ENCODE measurements around the gene OXNAD1.

OXNAD1 gene

DNA sequence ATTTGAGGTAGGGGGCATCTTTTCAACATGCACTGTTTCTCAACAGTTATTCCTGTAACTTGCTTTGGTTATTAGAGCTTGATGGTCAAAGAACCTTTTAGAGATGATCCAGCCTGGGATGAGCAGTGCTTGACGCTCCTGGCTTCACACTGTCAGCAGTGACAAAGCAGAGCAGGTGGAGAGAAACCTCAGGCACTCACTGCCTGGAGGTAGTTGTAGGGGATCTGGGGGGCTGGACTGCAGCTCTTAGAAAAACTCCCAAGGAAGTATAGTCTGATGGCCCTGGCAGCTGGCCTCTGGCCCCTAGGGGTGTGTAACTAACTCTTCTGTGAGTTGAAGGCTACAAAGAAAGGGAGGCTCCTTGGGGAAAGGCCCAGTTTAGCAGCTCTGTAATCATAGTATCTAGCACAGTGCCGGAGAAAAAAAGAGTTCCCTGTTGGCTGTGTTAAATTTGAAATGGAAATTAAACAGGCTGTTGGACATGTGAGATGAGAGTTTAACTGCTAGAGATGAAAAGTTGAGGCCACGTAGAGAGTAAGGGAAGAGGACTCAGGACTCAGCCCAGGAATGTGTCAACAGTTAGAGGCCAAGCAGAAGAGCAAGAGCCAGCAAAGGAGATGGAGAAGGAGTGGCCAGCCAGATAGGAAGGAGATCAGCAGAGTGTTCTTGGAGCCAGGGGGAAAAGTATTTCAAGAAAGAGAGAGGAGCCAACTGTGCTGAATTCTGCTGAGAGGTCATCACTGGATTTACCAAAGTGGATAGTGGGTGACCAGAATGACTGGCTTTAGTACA lies 14.2 kb downstream of the OXNAD1 start:
- H3K36me3 ChIP-seq = peaks cover 29 to 81% (median 57%) of the 10 kb centered on the region in 11 experiments
- TF ChIP-seq Cebpa-rat (IDR thresholded peaks at IDR 0.05) = no peak
- H3K4me2 ChIP-seq = 0 out of 22 replicates have a peak overlapping the region, but pooled peaks of 1 of the 11 experiments have one; percentile 10
- H3K4me3 ChIP-seq = no peak overlapping the region
- no peaks in the 10 kb centered on the region for H3K27me3 ChIP-seq
- no peaks in the 10 kb centered on the region for H3K9me3 ChIP-seq (replicated peaks in 1 of 11)
- H3K9ac ChIP-seq = no peak overlapping the region
- peaks cover 0 to 5% (median 0%) of the 10 kb centered on the region in 10 experiments; a peak in 2 of 20 replicates for H3K4me1 ChIP-seq
- H4K20me1 ChIP-seq = 0 out of 22 replicates have a peak, but pooled peaks cover 0 to 8% (median 0%) of the 10 kb centered on the region in 11 experiments
- H3K27ac ChIP-seq = no peak overlapping the region

DNA sequence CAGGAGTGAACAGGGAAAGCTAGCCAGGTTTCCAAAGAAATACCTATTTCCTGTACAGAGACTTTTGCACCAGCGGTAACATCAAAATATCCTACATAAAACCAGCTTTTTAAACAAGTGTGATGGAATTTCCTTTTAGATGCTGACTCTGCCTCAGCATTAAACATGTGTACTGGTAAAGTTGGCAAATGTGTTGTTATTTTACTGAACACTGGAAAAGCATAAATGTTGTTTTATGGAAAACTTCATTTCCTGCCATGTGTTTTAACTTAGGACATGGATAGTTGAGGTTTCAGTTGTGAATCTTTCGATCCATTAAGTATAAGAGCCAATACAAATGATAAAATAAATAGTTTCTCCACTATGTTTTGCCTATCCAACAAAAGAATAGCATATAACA lies 15.7 kb downstream of the OXNAD1 start:
- H3K27me3 ChIP-seq = no peaks in the 10 kb centered on the region
- peaks cover 29 to 71% (median 48%) of the 10 kb centered on the region in 11 experiments for H3K36me3 ChIP-seq
- H3K9me3 ChIP-seq (replicated peaks in 1 of 11) = no peaks in the 10 kb centered on the region
- H3K4me3 ChIP-seq = no peak overlapping the region
- no peak overlapping the region for H3K9ac ChIP-seq
- H3K4me2 ChIP-seq = no peak overlapping the region
- H4K20me1 ChIP-seq = 0 out of 22 replicates have a peak, but pooled peaks cover 0 to 8% (median 0%) of the 10 kb centered on the region in 11 experiments
- H3K27ac ChIP-seq = no peak overlapping the region
- TF ChIP-seq Cebpa-rat (IDR thresholded peaks at IDR 0.05) = no peak
- H3K4me1 ChIP-seq = peaks cover 0 to 5% (median 0%) of the 10 kb centered on the region in 10 experiments; a peak in 3 of 20 replicates

DNA sequence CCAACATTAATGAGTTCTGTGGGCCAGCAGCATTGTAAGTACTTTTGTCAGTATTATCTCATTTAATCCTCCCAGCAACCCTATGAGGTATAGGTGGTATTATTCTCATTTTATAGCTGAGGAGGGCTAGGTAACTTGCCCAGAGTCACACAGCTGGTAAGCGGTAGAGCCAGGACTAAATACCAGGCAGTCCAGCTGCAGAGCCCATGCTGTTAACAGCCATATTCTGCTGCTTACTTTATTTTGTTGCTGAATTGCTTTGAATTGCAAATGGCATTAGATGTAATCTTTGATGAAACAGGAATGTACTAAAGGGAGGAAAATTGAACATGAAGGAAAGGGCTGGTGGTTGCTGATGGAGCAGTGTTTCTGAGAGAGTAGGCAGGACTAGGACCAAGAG lies 19.6 kb downstream of the OXNAD1 start:
- H3K4me3 ChIP-seq = no peak overlapping the region
- no peak overlapping the region for H3K27ac ChIP-seq
- TF ChIP-seq Cebpa-rat (IDR thresholded peaks at IDR 0.05) = no peak
- H3K4me1 ChIP-seq = peaks cover 21 to 40% (median 35%) of the 10 kb centered on the region in 10 experiments
- H3K9ac ChIP-seq = no peak overlapping the region
- no peak overlapping the region for H3K4me2 ChIP-seq
- H3K9me3 ChIP-seq (replicated peaks in 1 of 11) = no peaks in the 10 kb centered on the region
- H3K36me3 ChIP-seq = peaks cover 19 to 72% (median 40%) of the 10 kb centered on the region in 11 experiments; a peak in 20 of 22 replicates
- no peaks in the 10 kb centered on the region for H3K27me3 ChIP-seq
- H4K20me1 ChIP-seq = peaks cover 0 to 9% (median 0%) of the 10 kb centered on the region in 11 experiments; a peak in 4 of 22 replicates

GRCh38 chr3:16286161-16286560 lies 21.1 kb downstream of the OXNAD1 start:
- Histone ChIP-seq H3K4me3 (no peak overlapping the region), H3K27me3 (no peaks in the 10 kb centered on the region), H3K9me3 (replicated peaks in 1 of 11) (no peaks in the 10 kb centered on the region), H3K36me3 (peaks cover 19 to 68% (median 40%) of the 10 kb centered on the region in 11 experiments; a peak in 20 of 22 replicates), H3K9ac (no peak overlapping the region; a peak in 1 of 22 replicates), H4K20me1 (peaks cover 0 to 14% (median 0%) of the 10 kb centered on the region in 11 experiments; a peak in 5 of 22 replicates), H3K4me1 (peaks cover 29 to 54% (median 46%) of the 10 kb centered on the region in 10 experiments), H3K4me2 (peak overlapping the region in 9 of 11 experiments; percentile 50 to 82 (median 67); a peak in 16 of 22 replicates), H3K27ac (peak overlapping the region in 10 of 11 experiments; percentile 28 to 60 (median 50); a peak in 16 of 22 replicates)
- TF ChIP-seq Cebpa-rat (IDR thresholded peaks at IDR 0.05) = no peak

DNA sequence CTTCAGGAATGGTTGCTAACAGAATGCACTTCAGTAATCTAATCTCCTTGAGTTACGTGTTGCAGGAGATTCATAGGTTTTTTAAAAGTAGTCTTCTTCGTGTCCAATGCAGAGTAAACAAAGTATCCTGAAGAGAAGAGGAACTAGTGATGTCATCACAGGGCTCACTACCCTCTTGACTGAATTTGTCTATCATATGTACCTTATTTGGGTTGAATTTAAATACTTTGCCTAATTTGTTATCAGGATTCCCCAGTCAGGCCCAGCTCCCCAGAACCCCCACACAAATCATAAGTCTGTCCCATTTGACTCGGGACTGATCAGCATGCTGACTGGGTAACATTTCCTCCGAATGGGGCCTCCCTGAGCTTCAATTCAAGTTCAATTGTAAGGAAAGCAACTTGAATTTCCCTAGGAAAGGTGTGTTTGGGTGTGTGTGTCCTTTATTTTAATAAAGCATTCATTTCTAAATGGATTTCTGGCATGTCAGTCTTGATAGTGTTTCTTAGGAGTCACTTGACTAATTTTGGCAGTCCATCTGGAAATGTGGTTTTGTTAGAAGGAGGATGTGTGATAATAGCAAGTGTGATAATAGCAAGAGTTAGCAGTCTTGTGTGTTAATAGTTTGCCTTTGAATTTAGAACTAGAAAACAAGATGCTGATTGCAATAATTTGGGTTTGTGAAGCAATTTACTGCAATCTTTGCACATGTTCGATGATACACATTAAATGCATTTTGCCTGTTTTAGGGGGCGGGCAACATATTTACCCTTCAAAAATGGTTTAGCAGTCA lies 21.9 kb downstream of the OXNAD1 start:
- peaks cover 0 to 14% (median 0%) of the 10 kb centered on the region in 11 experiments; a peak in 5 of 22 replicates for H4K20me1 ChIP-seq
- H3K4me2 ChIP-seq = peak overlapping the region; percentile 39 to 82 (median 66)
- no peak overlapping the region for H3K4me3 ChIP-seq
- no peaks in the 10 kb centered on the region for H3K27me3 ChIP-seq
- H3K4me1 ChIP-seq = peaks cover 35 to 62% (median 53%) of the 10 kb centered on the region in 10 experiments
- TF ChIP-seq Cebpa-rat (IDR thresholded peaks at IDR 0.05) = peak in 2 of 11 experiments; percentile 40 to 48; a peak in 2 of 22 replicates
- H3K36me3 ChIP-seq = peaks cover 17 to 61% (median 34%) of the 10 kb centered on the region in 11 experiments; a peak in 20 of 22 replicates
- H3K27ac ChIP-seq = peak overlapping the region in 10 of 11 experiments; percentile 28 to 65 (median 54); a peak in 20 of 22 replicates
- peaks cover 0 to 5% (median 0%) of the 10 kb centered on the region in 11 experiments; a peak in 4 of 22 replicates for H3K9me3 ChIP-seq (replicated peaks in 1 of 11)
- H3K9ac ChIP-seq = peak overlapping the region in 1 of 11 experiments; percentile 28; a peak in 2 of 22 replicates

DNA sequence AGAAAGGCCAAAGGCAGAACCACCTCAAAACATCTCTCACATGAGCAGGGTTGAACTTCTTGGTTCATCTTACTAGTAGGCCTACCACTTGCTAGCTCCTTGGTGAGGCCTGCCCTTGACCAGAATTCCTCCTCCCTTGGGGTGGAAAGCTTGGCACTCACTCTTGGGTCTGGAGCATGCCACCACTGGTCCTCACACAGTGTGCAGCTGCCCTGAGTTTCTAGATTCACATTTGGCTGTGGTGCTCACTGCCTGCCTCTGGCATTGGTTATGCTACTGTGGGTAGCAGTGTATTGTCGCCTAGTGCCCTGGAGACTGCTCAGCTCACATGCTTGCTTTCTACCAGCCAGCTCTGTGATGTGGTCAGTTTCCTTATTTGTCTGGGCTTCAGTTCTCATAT lies 23.7 kb downstream of the OXNAD1 start:
- peaks cover 35 to 66% (median 54%) of the 10 kb centered on the region in 10 experiments for H3K4me1 ChIP-seq
- peak overlapping the region; percentile 1 to 82 (median 66); a peak in 18 of 22 replicates for H3K4me2 ChIP-seq
- H3K9ac ChIP-seq = peak overlapping the region in 2 of 11 experiments; percentile 11 to 27; a peak in 2 of 22 replicates
- peaks cover 0 to 14% (median 0%) of the 10 kb centered on the region in 11 experiments; a peak in 5 of 22 replicates for H4K20me1 ChIP-seq
- H3K36me3 ChIP-seq = peaks cover 5 to 60% (median 33%) of the 10 kb centered on the region in 11 experiments; a peak in 21 of 22 replicates
- H3K4me3 ChIP-seq = no peak overlapping the region
- TF ChIP-seq Cebpa-rat (IDR thresholded peaks at IDR 0.05) = no peak
- peak overlapping the region in 8 of 11 experiments; percentile 9 to 60 (median 56); a peak in 13 of 22 replicates for H3K27ac ChIP-seq
- H3K9me3 ChIP-seq (replicated peaks in 1 of 11) = peaks cover 5 to 21% (median 15%) of the 10 kb centered on the region in 11 experiments
- H3K27me3 ChIP-seq = no peaks in the 10 kb centered on the region

DNA sequence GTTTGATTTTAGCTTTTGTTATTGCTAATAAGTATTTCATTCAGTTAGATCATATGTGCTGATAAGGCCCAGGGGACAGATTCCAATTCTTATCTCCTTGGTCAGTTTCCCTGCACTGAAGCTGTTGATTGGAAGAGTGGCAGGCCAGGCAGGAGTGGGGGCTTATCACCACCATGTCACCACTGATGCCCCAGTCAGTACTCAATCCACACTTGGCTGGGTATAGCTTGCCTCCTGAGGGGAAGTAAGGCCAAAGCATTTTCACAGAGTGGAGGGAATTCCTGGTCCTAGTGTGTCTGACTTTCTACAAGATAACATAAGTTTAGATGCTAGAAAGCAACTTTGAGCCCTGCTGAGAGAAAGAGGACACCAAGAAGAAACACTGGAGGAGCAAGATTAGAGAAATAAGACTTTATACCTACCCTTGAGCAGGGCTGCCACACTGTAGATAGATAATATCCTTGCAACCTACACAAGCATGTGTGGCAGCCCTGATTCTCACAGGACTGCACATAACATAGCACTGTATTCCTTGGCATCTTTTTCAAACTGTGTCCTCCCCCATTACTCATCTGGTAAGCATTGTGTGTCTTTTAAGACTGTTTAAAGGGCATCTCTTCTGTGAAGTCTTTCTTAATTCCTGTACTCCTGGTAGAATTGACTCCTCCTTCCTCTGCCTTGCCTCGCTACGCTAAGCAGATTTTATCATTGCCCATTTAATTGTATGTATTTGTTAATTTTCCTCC lies 24.3 kb downstream of the OXNAD1 start:
- peaks cover 35 to 66% (median 54%) of the 10 kb centered on the region in 10 experiments for H3K4me1 ChIP-seq

More for the DNA sequence above, 24.3 kb downstream of the OXNAD1 start:
- Histone ChIP-seq H3K4me3 (no peak overlapping the region), H3K36me3 (peaks cover 11 to 60% (median 35%) of the 10 kb centered on the region in 11 experiments; a peak in 21 of 22 replicates), H3K9ac (peak overlapping the region in 2 of 11 experiments; percentile 11 to 27; a peak in 3 of 22 replicates), H3K9me3 (replicated peaks in 1 of 11) (peaks cover 11 to 27% (median 21%) of the 10 kb centered on the region in 11 experiments), H3K4me2 (peak overlapping the region; percentile 1 to 82 (median 66); a peak in 13 of 22 replicates), H4K20me1 (peaks cover 0 to 14% (median 0%) of the 10 kb centered on the region in 11 experiments; a peak in 5 of 22 replicates), H3K27me3 (no peaks in the 10 kb centered on the region), H3K27ac (peak overlapping the region in 6 of 11 experiments; percentile 20 to 59 (median 54); a peak in 10 of 22 replicates)
- TF ChIP-seq Cebpa-rat (IDR thresholded peaks at IDR 0.05) = no peak

All from BLaER1 treated with 17β-estradiol and CSF1 and Interleukin-3, amounts not matched to agents 10 nM and 100 nM (cell line).